Stimulated activated CD8-positive, alpha-beta memory T cell treated with anti-CD3 and anti-CD28 coated beads, Interleukin-7, amount 100 ng/mL, for 48 hours (primary cell): ENCODE measurements around the gene SNRK.
"Not testable (repeated sequence)": the region's sequence is repeated elsewhere in the genome, so short reads cannot be mapped to it uniquely, and the experiment has no call there.

Source experiments
- DNase-seq, 2 donors: peaks; one replicate each; pipeline ENCODE4 v3.0.0-alpha.2; 2020; ENCODE audit warnings: low read depth in 1 of 2; ENCODE audit errors: extremely low read depth in 1 of 2

Gene SNRK

DNA sequence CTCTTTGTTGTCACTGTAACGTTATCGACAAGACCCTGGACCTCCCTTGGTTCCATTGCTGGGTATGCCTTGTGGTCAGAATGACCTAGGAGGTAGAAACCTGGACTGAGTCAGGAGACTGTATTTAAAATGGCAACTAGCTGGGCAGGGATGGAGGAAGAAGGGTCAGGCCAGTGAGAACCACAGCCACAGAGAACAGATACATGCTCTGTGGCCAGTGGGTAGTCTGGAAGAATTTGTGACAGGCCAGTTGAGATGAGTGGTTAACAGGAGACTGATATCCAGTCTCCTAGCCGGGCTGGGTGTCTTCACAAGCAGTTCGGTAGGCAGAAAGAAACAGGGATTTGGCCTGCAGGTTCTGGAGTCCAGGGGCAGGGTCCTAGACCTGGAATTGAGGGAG is 58.9 kb downstream of the SNRK start:
- no peak for DNase-seq

- DNase-seq: peak in 1 of 2 donors; percentile 28
Measured at GRCh38 chr3:43345877-43346276, 59.5 kb downstream of the SNRK start.

- peak; percentile 20 to 24 for DNase-seq
Measured at GRCh38 chr3:43346978-43347749, 60.8 kb downstream of the SNRK start.

DNA sequence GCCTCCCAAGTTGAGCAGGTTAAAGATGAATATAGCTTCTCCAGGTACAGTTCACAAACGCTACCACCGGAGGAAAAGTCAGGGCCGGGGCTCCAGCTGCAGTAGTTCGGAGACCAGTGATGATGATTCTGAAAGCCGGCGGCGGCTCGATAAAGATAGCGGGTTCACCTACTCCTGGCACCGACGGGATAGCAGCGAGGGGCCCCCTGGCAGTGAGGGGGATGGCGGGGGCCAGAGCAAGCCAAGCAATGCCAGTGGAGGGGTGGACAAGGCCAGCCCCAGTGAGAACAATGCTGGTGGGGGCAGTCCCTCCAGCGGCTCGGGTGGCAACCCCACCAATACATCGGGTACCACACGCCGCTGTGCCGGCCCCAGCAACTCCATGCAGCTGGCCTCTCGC is 61.4 kb downstream of the SNRK start:
- DNase-seq: no peak

- no peak for DNase-seq
Measured at GRCh38 chr3:43348350-43348749, 62.0 kb downstream of the SNRK start.

DNA sequence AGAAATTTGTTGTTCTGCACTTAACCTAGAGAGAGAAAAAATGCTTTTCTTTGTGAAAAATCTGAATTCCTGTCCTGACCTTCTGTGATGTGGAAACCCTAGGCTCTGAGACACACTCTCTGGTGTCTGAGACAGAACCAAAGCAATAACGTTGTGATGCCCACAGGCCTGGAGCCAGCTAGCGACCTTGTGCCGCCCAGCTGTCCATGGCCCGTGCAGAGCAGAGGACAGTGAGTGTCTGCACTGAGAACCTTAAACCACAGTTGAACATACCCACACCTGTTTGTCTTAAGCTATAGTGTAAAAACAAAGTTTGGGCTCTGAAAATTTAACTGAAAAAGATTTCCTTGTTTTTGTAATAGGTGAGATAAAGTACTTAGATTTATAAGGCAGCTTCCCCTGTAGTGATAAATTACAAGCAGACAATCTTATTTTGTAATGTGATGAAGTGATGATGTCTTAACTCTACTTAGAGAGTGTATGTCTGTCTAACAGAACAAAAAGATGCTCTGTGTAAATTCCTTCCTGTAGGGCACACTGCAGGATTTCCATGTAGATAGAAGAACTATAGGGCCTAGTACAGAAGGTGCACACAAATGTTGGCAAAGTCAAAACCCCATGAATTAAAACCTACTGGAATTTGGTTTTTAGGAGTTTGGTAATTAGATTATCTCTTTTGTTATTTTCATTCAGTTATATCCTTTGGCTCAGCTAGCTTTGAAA is 62.7 kb downstream of the SNRK start:
- no peak for DNase-seq

DNA sequence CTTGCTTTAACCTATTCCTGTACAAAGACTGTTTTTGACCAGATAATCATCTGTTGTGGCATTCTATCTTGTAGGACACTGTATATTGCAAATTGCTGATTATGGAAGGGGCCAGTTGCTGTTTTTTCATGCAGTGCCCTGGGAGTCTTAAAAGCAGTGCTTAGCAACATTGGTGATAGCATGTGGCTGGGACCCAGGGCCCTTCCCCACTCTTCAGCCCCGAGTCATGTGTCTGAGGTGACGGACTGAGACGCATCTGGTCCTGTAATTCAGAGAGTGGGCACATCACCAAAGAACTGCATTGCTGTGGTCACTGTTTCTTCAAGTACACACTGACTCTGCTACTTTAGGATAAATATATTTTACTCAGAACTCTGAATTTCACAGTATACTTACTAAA is 63.4 kb downstream of the SNRK start:
- DNase-seq: no peak

GRCh38 chr3:43353393-43353792 is 67.1 kb downstream of the SNRK start:
- DNase-seq: no peak

DNA sequence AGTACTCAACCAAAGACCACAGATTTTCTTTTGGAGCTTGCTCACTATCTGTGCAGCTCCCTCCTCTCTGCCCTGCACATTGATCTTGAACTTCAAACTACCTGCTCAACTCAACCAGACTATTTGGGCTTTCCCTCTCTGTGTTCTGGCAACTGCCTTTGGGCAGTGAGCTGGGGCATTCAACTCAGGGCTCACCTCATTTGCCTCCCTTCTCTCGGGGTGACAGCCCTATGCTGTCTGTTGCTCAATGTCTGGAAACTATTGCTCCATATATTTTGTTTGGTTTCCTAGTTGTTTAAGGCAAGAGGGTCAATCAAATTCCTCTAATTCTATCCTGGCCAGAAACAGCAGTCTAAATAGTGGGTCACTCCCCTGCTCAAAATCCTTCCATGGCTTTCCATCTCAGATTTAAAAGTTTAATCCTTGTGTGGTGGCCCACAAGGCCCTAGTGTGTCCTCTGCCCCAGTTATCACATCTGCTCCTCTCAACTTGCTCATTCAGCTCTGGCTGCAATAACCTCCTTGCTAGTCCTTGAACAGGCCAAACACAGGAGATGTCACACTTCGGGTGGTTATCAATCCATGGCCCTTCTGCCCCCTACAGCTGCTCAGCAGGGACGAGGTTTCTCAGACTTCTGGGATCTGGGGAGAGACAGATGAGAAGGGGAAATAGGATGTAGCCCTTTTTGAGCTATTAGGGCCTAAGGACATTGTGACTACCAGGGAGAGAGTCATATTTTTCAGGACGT is 67.8 kb downstream of the SNRK start:
- no peak for DNase-seq

DNA sequence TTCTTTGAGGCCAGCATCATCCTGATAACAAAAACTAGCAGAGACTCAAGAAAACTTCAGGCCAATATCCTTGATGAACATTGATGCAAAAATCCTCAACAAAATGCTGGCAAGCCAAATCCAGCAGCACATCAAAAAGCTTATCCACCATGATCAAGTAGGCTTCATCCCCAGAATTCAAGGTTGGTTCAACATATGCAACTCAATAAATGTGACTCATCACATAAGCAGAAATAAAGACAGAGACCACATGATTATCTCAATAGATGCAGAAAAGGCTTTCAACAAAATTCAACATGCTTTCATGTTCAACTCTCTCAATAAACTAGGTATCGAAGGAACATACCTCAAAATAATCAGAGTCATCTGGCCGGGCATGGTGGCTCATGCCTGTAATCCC is 69.7 kb downstream of the SNRK start:
- not testable (repeated sequence) for DNase-seq

- DNase-seq: no peak
Measured at GRCh38 chr3:43361077-43361476, 74.7 kb downstream of the SNRK start.

GRCh38 chr3:43362183-43362582 is 75.8 kb downstream of the SNRK start:
- DNase-seq: no peak

- DNase-seq: no peak
Measured at GRCh38 chr3:43362961-43363360, 76.6 kb downstream of the SNRK start.

DNA sequence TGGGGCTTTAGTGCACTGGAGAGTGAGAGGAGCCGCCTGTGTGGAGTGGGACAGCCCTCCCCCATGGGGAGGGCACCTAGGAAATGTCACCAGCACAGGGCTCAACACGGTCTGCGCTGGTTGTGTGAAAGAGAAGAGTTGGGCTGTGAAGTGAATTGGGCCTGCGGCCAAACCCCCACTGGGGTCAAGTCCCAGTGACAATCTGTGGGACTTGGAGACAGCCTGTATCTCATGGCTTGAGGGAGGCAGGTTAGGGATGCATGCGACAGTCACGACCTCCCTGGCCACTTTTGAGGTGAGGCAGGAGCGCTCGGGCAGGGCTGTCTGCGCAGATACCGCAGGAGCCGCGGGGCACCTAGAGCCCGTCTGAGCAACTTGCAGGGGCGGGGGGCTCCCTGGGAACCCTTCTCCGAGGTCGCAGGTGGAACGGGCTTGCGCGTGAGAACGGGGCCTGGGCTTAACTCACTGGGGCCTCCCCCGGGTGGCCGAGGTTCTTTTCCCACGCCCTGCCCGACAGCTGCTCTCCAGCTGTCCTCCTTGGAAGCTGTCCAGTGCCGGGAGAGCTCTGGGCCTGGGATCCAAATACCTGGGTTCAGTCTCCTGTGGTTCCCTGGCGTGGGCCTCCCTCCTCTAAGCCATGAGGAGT is 77.4 kb downstream of the SNRK start:
- DNase-seq: no peak

GRCh38 chr3:43364494-43364893 is 78.2 kb downstream of the SNRK start:
- DNase-seq: no peak

DNA sequence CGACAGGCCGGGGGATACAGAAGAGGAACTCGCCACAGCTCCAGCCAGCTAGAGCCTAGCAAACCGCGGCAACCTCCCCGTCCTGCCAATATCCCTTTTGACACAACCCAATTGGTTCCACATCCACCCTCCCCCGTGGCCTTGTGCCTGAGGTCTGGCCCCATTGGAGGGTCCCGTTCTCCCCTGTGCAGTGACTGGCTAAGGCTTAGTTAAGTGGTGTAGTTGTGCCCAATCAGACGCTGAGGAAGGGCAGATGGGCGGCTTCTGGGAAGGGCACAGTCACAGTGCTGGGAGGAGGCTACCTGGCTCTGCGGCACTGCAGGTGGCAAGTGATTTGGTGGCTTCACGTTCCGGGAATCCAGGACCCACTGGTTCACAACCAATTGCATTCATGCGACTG is 78.6 kb downstream of the SNRK start:
- DNase-seq: no peak

- DNase-seq: no peak
Measured at GRCh38 chr3:43365601-43366305, 79.4 kb downstream of the SNRK start.

GRCh38 chr3:43366481-43366880 is 80.1 kb downstream of the SNRK start:
- DNase-seq: no peak

DNA sequence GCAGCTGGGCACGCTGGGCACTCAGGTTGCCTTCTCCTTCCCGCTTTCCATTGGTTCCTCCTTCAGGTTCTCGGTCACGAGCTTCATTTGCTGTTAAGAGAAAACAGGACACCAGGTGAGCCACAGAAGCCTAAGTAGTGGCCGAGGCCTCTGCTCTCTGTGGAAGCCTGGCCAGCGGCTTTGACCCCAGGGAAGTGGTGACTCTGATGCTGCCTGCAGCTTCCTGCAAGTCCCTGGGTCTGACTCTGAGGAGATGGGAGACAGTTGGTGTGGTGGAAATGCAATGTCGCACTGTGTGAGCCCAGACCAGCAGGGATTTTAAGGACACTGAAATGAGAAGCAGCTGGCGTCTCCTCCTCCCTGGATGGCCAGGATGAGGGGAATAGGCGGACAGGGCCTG is 80.5 kb downstream of the SNRK start:
- no peak for DNase-seq

DNA sequence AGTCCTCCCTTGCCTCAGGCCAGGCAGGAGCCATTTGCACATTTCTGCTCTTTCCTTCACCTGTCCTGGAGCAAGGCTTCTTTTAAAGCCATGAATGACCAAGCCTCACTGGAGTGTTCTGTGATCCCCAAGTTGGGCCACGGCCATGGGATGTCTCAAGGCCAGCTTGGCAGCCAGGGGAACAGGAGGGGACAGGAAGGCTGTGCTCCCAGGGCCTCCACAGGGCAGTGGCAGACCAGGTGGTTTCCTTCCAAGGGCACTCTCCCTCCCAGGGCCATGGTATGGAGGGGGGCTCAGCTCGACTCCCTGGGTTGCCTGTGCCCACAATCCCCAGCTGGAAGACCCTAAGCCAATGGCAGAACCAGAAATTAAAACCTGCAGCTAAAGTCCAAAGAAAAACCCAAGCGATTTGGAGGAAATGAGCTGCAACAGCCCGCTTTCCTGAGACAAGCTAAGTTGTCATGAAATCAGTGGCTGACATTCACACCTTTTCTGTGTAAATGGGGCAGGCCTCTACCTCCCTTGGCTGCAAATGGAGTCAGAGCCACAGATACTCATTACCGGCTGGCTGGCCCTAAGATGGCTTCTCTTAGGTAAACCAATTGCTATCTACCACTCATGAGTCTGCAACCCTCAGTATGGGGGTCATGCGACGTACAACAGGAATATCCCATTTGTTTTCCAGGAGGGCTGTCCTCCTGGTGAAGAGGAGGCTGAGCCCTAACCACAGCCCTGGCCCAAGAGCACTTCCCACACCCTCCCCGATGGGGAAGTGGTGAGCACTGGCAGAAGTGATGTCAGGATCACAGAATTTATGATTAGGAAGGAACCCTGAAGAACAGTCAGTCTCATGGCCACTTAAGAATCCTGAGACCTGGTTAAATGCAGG is 83.3 kb downstream of the SNRK start:
- no peak for DNase-seq
